ENCODE measurements around the gene CIZ1. TPM values are rescaled to one million over a fixed set of nuclear protein-coding genes. Genes with fewer than 3 reads are reported as not detected.

Gene CIZ1
- total and polyA plus RNA-seq, 2 of the 13 experiments (the other 11 are each of a cell fraction or from before 2014, with no cell fraction given) = 30.6 to 50.3 TPM

DNA sequence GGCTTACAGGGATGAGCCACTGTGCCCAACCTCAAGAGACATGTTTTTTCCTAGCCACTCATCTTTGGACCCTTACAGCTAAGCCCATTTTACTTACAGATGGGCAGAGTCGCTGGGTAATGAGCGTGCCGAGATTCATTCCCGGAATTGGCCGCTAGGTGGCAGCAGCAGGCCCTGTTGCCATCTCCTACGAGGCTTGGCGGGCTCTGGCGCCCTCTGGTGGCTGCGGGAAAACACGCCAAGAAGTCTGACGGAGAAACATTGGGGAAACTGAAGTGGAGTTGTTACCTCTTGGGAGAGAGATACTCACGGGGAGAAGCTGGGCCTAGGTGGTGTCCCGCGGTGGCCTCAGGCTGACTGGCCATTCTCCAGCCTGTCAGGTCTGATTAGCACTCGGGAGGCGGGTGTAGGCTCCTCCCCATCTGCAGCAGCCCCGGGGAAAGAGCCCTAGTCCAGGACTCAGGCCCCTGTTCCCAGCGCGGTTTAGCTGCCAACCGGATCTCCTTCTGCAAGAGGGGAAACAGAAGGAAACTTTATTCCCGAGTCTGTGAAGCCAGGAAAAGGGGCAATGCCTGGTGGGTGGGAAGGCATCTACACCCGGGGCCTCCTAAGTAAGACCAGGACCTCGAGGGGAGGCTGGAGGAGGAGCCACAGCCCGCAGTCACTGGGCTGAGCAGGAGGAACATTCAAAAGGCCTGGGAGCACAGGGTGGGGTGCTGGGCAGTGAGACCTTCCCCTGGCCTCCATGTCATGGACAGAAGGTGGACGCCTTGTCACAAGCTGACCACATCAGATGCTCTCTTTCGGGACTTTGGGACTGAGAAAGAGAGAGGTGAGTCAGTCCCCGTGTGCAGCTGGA, 73.5 kb downstream of the CIZ1 start (continued):
- TF ChIP-seq, protein P1, sequence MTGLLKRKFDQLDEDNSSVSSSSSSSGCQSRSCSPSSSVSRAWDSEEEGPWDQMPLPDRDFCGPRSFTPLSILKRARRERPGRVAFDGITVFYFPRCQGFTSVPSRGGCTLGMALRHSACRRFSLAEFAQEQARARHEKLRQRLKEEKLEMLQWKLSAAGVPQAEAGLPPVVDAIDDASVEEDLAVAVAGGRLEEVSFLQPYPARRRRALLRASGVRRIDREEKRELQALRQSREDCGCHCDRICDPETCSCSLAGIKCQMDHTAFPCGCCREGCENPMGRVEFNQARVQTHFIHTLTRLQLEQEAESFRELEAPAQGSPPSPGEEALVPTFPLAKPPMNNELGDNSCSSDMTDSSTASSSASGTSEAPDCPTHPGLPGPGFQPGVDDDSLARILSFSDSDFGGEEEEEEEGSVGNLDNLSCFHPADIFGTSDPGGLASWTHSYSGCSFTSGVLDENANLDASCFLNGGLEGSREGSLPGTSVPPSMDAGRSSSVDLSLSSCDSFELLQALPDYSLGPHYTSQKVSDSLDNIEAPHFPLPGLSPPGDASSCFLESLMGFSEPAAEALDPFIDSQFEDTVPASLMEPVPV (CRISPR knock-in tag; IDR thresholded peaks at IDR 0.05) = no peak
- TF ChIP-seq ZNF549 (CRISPR knock-in tag; IDR thresholded peaks at IDR 0.05) (no peak), MYC (CRISPR knock-in tag; IDR thresholded peaks at IDR 0.05; ENCODE audit: borderline replicate concordance) (no peak), ZBTB39 (CRISPR knock-in tag; IDR thresholded peaks at IDR 0.05) (no peak), NONO (IDR thresholded peaks at IDR 0.05) (no peak), NONO (CRISPR knock-in tag; conservative IDR thresholded peaks at IDR 0.05) (0 out of 2 replicates have a peak, but pooled peaks have one; percentile 66), DPF2 (CRISPR knock-in tag; IDR thresholded peaks at IDR 0.05; ENCODE audit: borderline replicate concordance, low read depth) (no peak), MXD1 (CRISPR knock-in tag; IDR thresholded peaks at IDR 0.05) (no peak), TBL1XR1 (IDR thresholded peaks at IDR 0.05; ENCODE audit: borderline replicate concordance, low read length, partially characterized antibody) (peak; percentile 71), ZC3H13 (CRISPR knock-in tag; IDR thresholded peaks at IDR 0.05) (no peak), ATF7 (IDR thresholded peaks at IDR 0.05) (no peak), ATF7 (CRISPR knock-in tag; IDR thresholded peaks at IDR 0.05) (no peak), MAZ (IDR thresholded peaks at IDR 0.05; ENCODE audit: borderline replicate concordance, low read depth, low read length) (no peak), MAZ (CRISPR knock-in tag; IDR thresholded peaks at IDR 0.05; ENCODE audit: low read depth) (0 out of 2 replicates have a peak, but pooled peaks have one; percentile 60), MAFG (CRISPR knock-in tag; IDR thresholded peaks at IDR 0.05) (no peak), ZNF572 (CRISPR knock-in tag; IDR thresholded peaks at IDR 0.05) (no peak), AKAP8 (CRISPR knock-in tag; IDR thresholded peaks at IDR 0.05) (no peak)
- TF ChIP-seq, protein P2, sequence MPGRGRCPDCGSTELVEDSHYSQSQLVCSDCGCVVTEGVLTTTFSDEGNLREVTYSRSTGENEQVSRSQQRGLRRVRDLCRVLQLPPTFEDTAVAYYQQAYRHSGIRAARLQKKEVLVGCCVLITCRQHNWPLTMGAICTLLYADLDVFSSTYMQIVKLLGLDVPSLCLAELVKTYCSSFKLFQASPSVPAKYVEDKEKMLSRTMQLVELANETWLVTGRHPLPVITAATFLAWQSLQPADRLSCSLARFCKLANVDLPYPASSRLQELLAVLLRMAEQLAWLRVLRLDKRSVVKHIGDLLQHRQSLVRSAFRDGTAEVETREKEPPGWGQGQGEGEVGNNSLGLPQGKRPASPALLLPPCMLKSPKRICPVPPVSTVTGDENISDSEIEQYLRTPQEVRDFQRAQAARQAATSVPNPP (CRISPR knock-in tag; IDR thresholded peaks at IDR 0.05) = peak; percentile 10; the same call in 1 of the 2 replicates
- TF ChIP-seq, protein P3, sequence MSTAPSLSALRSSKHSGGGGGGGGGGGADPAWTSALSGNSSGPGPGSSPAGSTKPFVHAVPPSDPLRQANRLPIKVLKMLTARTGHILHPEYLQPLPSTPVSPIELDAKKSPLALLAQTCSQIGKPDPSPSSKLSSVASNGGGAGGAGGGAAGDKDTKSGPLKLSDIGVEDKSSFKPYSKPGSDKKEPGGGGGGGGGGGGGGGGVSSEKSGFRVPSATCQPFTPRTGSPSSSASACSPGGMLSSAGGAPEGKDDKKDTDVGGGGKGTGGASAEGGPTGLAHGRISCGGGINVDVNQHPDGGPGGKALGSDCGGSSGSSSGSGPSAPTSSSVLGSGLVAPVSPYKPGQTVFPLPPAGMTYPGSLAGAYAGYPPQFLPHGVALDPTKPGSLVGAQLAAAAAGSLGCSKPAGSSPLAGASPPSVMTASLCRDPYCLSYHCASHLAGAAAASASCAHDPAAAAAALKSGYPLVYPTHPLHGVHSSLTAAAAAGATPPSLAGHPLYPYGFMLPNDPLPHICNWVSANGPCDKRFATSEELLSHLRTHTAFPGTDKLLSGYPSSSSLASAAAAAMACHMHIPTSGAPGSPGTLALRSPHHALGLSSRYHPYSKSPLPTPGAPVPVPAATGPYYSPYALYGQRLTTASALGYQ (CRISPR knock-in tag; IDR thresholded peaks at IDR 0.05) = no peak

Measured in HepG2 (cell line).